Activated T-cell treated with anti-CD3 and anti-CD28 coated beads for 4 hours (primary cell): ENCODE measurements around the gene TAF1B.

ENCODE experiments used
- DNase-seq: peaks from one replicate; pipeline ENCODE4 v3.0.0-alpha.2; 2020

Gene TAF1B

GRCh38 chr2:9944330-9944758 lies 101.1 kb downstream of the TAF1B start:
- DNase-seq, result no peak

- DNase-seq, result no peak
Measured at GRCh38 chr2:9945596-9945995, 102.3 kb downstream of the TAF1B start.

- no peak for DNase-seq
Measured at GRCh38 chr2:9946076-9946475, 102.8 kb downstream of the TAF1B start.

- no peak for DNase-seq
Measured at GRCh38 chr2:9946818-9947217, 103.5 kb downstream of the TAF1B start.

- no peak for DNase-seq
Measured at GRCh38 chr2:9948721-9949120, 105.4 kb downstream of the TAF1B start.

- no peak for DNase-seq
Measured at GRCh38 chr2:9949239-9949991, 106.1 kb downstream of the TAF1B start.

- DNase-seq, result no peak
Measured at GRCh38 chr2:9949992-9950520, 106.8 kb downstream of the TAF1B start.

GRCh38 chr2:9950521-9951271 lies 107.4 kb downstream of the TAF1B start:
- DNase-seq, result no peak

- DNase-seq, result no peak
Measured at GRCh38 chr2:9951272-9951521, 107.9 kb downstream of the TAF1B start.

GRCh38 chr2:9951522-9952285 lies 108.4 kb downstream of the TAF1B start, which contains the start of gene GRHL1:
TSS of gene GRHL1 (plus strand) at chr2:9951693. CDS start at chr2:9951834, 141 bp downstream.
- DNase-seq, result peak; percentile 77

- no peak for DNase-seq
Measured at GRCh38 chr2:9952286-9952737, 109.0 kb downstream of the TAF1B start.

GRCh38 chr2:9952856-9953503 lies 109.7 kb downstream of the TAF1B start:
- no peak for DNase-seq

- no peak for DNase-seq
Measured at GRCh38 chr2:9954136-9954535, 110.9 kb downstream of the TAF1B start.

- DNase-seq, result no peak
Measured at GRCh38 chr2:9958057-9958456, 114.8 kb downstream of the TAF1B start.

GRCh38 chr2:9959262-9959661 lies 116.0 kb downstream of the TAF1B start:
- no peak for DNase-seq

GRCh38 chr2:9961013-9961412 lies 117.7 kb downstream of the TAF1B start:
- DNase-seq, result no peak

- no peak for DNase-seq
Measured at GRCh38 chr2:9964334-9964980, 121.2 kb downstream of the TAF1B start.

GRCh38 chr2:9965119-9965822 lies 122.0 kb downstream of the TAF1B start:
- no peak for DNase-seq

GRCh38 chr2:9966491-9967022 lies 123.3 kb downstream of the TAF1B start:
- no peak for DNase-seq

GRCh38 chr2:9967053-9967775 lies 123.9 kb downstream of the TAF1B start:
- DNase-seq, result no peak
